HepG2 (cell line): ENCODE measurements around the gene CFAP100. TPM values are rescaled to one million over a fixed set of nuclear protein-coding genes. Genes with fewer than 3 reads are reported as not detected.

Experiments
- AKAP8 ChIP-seq: sonication (generic); formaldehyde crosslinking; IDR thresholded peaks from 2 replicates; pipeline ENCODE4 v1.5.1; 2020; ENCODE audit warnings: mild to moderate bottlenecking, missing genetic modification reagents
- ARID2 ChIP-seq: sonication (generic); formaldehyde crosslinking; IDR thresholded peaks from 2 replicates; pipeline ENCODE4 v1.8.1; 2022; ENCODE audit warnings: mild to moderate bottlenecking, missing genetic modification reagents, borderline replicate concordance
- ARID4A ChIP-seq: sonication (generic); formaldehyde crosslinking; IDR thresholded peaks from 2 replicates; pipeline ENCODE4 v1.5.0; 2020; ENCODE audit warnings: mild to moderate bottlenecking, missing genetic modification reagents, borderline replicate concordance
- ATF1 ChIP-seq: IDR thresholded peaks from 2 replicates; pipeline ENCODE4 v1.6.1; 2016; ENCODE audit warnings: mild to moderate bottlenecking, control low read depth
- DR1 ChIP-seq: sonication (generic); formaldehyde crosslinking; IDR thresholded peaks from 2 replicates; pipeline ENCODE4 v1.8.0; 2021; ENCODE audit warnings: mild to moderate bottlenecking, missing genetic modification reagents, inconsistent platforms
- ETV6 ChIP-seq: sonication (generic); formaldehyde crosslinking; conservative IDR thresholded peaks from 2 replicates; pipeline ENCODE4 v1.4.0; 2020; ENCODE audit warnings: missing genetic modification reagents
- KLF16 ChIP-seq, 2 experiments: sonication (generic) in 1 of 2; formaldehyde crosslinking in 1 of 2; IDR thresholded peaks; 2 replicates each; pipeline versions ENCODE4 v1.6.1 to v1.8.0; 2016 to 2023; ENCODE audit warnings: missing genetic modification reagents in 2 of 2, missing compliant biosample characterization in 1 of 2
- TP53 ChIP-seq: sonication (generic); formaldehyde crosslinking; conservative IDR thresholded peaks from 2 replicates; pipeline ENCODE4 v1.4.0; 2020; ENCODE audit warnings: missing genetic modification reagents
- ZNF235 ChIP-seq: sonication (generic); formaldehyde crosslinking; IDR thresholded peaks from 2 replicates; pipeline ENCODE4 v1.8.1; 2023; ENCODE audit warnings: mild to moderate bottlenecking, missing genetic modification reagents, borderline replicate concordance
- ZNF260 ChIP-seq: sonication (generic); formaldehyde crosslinking; IDR thresholded peaks from 2 replicates; pipeline ENCODE4 v1.4.0; 2020; ENCODE audit warnings: missing genetic modification reagents, low read depth, mild to moderate bottlenecking, borderline replicate concordance
- ZNF292 ChIP-seq: sonication (generic); formaldehyde crosslinking; IDR thresholded peaks from 2 replicates; pipeline ENCODE4 v1.8.1; 2022; ENCODE audit warnings: mild to moderate bottlenecking, low read depth, missing genetic modification reagents, borderline replicate concordance
- ZNF761 ChIP-seq: sonication (generic); formaldehyde crosslinking; conservative IDR thresholded peaks from 2 replicates; pipeline ENCODE4 v1.4.0; 2020; ENCODE audit warnings: mild to moderate bottlenecking, missing genetic modification reagents
- ZNF773 ChIP-seq: sonication (generic); formaldehyde crosslinking; IDR thresholded peaks from 2 replicates; pipeline ENCODE4 v1.4.0; 2020; ENCODE audit warnings: missing genetic modification reagents, borderline replicate concordance
- ZNF879 ChIP-seq: sonication (generic); formaldehyde crosslinking; IDR thresholded peaks from 2 replicates; pipeline ENCODE4 v1.8.1; 2023; ENCODE audit warnings: missing genetic modification reagents
- polyA plus RNA-seq, 8 experiments: library from polyadenylated mRNA; depleted of rRNA in 3 of 8; stranded (reverse) in 7 of 8; unstranded in 1 of 8; fragments of >200 nt; fragmentation: Illumina TruSeq in 4 of 8; extraction: Trizol in 4 of 8; gene quantifications; 2 replicates each; pipeline versions ENCODE4 v1.2.1 to v1.2.3, GENCODE V29; 2011 to 2016; ENCODE audit warnings: low read depth in 4 of 8, missing spikeins in 1 of 8, mixed read lengths in 1 of 8; ENCODE audit not compliant: insufficient read depth in 1 of 8
- total RNA-seq, 5 experiments: library from RNA; depleted of rRNA; stranded (reverse); fragments of >200 nt; fragmentation: Illumina TruSeq; extraction: Trizol; gene quantifications; 2 replicates each; pipeline ENCODE4 v1.2.3, GENCODE V29; 2016; ENCODE audit warnings: low read depth in 1 of 5
- TF ChIP-seq, protein P1 (sequence below): sonication (generic); formaldehyde crosslinking; IDR thresholded peaks from 2 replicates; pipeline ENCODE4 v1.8.0; 2022; ENCODE audit warnings: mild to moderate bottlenecking, missing genetic modification reagents
- TF ChIP-seq, protein P2 (sequence below): fragments of 450-650 bp; IDR thresholded peaks from 2 replicates; pipeline ENCODE4 v1.6.1; 2017
- TF ChIP-seq, protein P3 (sequence below): sonication (generic); formaldehyde crosslinking; IDR thresholded peaks from 2 replicates; pipeline ENCODE4 v1.5.1; 2020; ENCODE audit warnings: missing genetic modification reagents, mild to moderate bottlenecking, borderline replicate concordance
- TF ChIP-seq, protein P4 (sequence below): sonication (generic); formaldehyde crosslinking; IDR thresholded peaks from 2 replicates; pipeline ENCODE4 v1.5.1; 2020; ENCODE audit warnings: missing genetic modification reagents, mild to moderate bottlenecking, borderline replicate concordance

CFAP100 gene
- total and polyA plus RNA-seq, 2 of the 13 experiments (the other 11 are each of a cell fraction or from before 2014, with no cell fraction given) = 0.32 TPM; not detected in 1

GRCh38 chr3:126355777-126356372, 38.8 kb upstream of the CFAP100 start (continued):
- TF ChIP-seq, protein P1, sequence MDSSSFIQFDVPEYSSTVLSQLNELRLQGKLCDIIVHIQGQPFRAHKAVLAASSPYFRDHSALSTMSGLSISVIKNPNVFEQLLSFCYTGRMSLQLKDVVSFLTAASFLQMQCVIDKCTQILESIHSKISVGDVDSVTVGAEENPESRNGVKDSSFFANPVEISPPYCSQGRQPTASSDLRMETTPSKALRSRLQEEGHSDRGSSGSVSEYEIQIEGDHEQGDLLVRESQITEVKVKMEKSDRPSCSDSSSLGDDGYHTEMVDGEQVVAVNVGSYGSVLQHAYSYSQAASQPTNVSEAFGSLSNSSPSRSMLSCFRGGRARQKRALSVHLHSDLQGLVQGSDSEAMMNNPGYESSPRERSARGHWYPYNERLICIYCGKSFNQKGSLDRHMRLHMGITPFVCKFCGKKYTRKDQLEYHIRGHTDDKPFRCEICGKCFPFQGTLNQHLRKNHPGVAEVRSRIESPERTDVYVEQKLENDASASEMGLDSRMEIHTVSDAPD (CRISPR knock-in tag) = no peak
- 0 out of 2 replicates have a peak, but pooled peaks have one; percentile 26 for TF ChIP-seq ZNF773
- TF ChIP-seq AKAP8 (CRISPR knock-in tag) = peak; percentile 81; the same call in 1 of the 2 replicates
- TF ChIP-seq ZNF761 (CRISPR knock-in tag) = 0 out of 2 replicates have a peak, but pooled peaks have one; percentile 39
- no peak for TF ChIP-seq ARID2
- TF ChIP-seq, protein P2, sequence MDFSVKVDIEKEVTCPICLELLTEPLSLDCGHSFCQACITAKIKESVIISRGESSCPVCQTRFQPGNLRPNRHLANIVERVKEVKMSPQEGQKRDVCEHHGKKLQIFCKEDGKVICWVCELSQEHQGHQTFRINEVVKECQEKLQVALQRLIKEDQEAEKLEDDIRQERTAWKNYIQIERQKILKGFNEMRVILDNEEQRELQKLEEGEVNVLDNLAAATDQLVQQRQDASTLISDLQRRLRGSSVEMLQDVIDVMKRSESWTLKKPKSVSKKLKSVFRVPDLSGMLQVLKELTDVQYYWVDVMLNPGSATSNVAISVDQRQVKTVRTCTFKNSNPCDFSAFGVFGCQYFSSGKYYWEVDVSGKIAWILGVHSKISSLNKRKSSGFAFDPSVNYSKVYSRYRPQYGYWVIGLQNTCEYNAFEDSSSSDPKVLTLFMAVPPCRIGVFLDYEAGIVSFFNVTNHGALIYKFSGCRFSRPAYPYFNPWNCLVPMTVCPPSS = no peak
- peak; percentile 47; the same call in 1 of the 2 replicates for TF ChIP-seq ZNF235
- TF ChIP-seq ZNF292 = peak; percentile 86; the same call in 1 of the 2 replicates
- peak; percentile 93 for TF ChIP-seq ARID4A (CRISPR knock-in tag)
- TF ChIP-seq ZNF879 = peak; percentile 69; the same call in 1 of the 2 replicates
- TF ChIP-seq TP53 (CRISPR knock-in tag) = peak; percentile 77; the same call in 1 of the 2 replicates
- TF ChIP-seq ATF1 (CRISPR knock-in tag) = no peak
- TF ChIP-seq ZNF260 (CRISPR knock-in tag) = no peak
- TF ChIP-seq, protein P3, sequence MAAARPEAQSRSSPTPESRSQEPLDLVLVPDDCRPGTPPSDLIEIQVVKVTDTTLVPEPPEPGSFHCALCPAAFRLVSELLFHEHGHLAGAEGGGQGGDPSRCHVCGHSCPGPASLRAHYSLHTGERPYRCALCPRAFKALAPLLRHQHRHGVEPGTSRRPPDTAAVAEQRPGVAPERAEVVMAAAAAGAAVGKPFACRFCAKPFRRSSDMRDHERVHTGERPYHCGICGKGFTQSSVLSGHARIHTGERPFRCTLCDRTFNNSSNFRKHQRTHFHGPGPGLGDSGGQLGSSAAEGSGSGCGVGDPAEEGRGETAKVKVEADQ (CRISPR knock-in tag) = no peak
- TF ChIP-seq, protein P4, sequence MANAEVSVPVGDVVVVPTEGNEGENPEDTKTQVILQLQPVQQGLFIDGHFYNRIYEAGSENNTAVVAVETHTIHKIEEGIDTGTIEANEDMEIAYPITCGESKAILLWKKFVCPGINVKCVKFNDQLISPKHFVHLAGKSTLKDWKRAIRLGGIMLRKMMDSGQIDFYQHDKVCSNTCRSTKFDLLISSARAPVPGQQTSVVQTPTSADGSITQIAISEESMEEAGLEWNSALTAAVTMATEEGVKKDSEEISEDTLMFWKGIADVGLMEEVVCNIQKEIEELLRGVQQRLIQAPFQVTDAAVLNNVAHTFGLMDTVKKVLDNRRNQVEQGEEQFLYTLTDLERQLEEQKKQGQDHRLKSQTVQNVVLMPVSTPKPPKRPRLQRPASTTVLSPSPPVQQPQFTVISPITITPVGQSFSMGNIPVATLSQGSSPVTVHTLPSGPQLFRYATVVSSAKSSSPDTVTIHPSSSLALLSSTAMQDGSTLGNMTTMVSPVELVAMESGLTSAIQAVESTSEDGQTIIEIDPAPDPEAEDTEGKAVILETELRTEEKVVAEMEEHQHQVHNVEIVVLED (CRISPR knock-in tag) = peak; percentile 81
- 0 out of 2 replicates have a peak, but pooled peaks have one; percentile 12 for TF ChIP-seq DR1 (CRISPR knock-in tag)
- peak in 1 of 2 experiments; percentile 73; a peak in 1 of 4 replicates for TF ChIP-seq KLF16 (CRISPR knock-in tag; IDR thresholded peaks at IDR 0.05)
- 0 out of 2 replicates have a peak, but pooled peaks have one; percentile 57 for TF ChIP-seq ETV6 (CRISPR knock-in tag)
